GM12878 (cell line): Measurements from ENCODE around the gene TSPAN31. TPM values are rescaled to one million over a fixed set of nuclear protein-coding genes. Genes with fewer than 3 reads are reported as not detected.

ENCODE experiments used
- ATAC-seq: fragments of 200-7000 bp; cut with Tn5 transposase; 3 replicates; pipeline ENCODE4 v1.9.1; 2020; ENCODE audit warnings: mild to moderate bottlenecking, moderate library complexity
- BruUV-seq: library from RNA; stranded (reverse); fragments of 400-500 nt; replicated peaks from 2 replicates; lab custom pipeline; 2021; lab: Mats Ljungman, UMichigan
- CTCF ChIA-PET: fragments of 300-600 bp; sonication (Branson Sonifier 250); formaldehyde crosslinking; extraction: SDS; loops from one replicate; lab custom pipeline; 2021; ENCODE audit warnings: inconsistent platforms; lab: Yijun Ruan, JAX
- POLR2A ChIA-PET: fragments of 350-600 bp; formaldehyde crosslinking; extraction: SDS; loops from one replicate; lab custom pipeline; 2021; ENCODE audit warnings: inconsistent platforms; lab: Charles Lee
- RAD21 ChIA-PET: fragments of 300-600 bp; sonication (Branson Sonifier 250); formaldehyde crosslinking; loops from one replicate; lab custom pipeline; 2023; ENCODE audit warnings: antibody characterized with exemption; ENCODE audit not compliant: unreplicated experiment; lab: Charles Lee
- SMC1A ChIA-PET: fragments of 300-600 bp; sonication (Branson Sonifier 250); formaldehyde crosslinking; loops from one replicate; lab custom pipeline; 2023; ENCODE audit not compliant: unreplicated experiment, uncharacterized antibody; lab: Charles Lee
- DNase-seq: peaks from one replicate; pipeline ENCODE4 v3.0.0-alpha.2; 2011; ENCODE audit warnings: low read depth, low spot score
- FAIRE-seq: peaks from 3 replicates; lab custom pipeline; 2011; peaks lifted over from hg19 to GRCh38; lab: Jason Lieb, UNC
- H2AFZ ChIP-seq: 2 replicates; pipeline ENCODE4 v1.6.0; 2011; ENCODE audit warnings: low read depth, low read length, control low read depth; ENCODE audit not compliant: control insufficient read depth
- H3K27ac ChIP-seq: 2 replicates; pipeline ENCODE4 v1.5.1; 2011; ENCODE audit warnings: control low read depth; ENCODE audit not compliant: control insufficient read depth, insufficient read depth
- H3K27me3 ChIP-seq, 2 experiments: replicated peaks in 1 of 2; 2 replicates each; pipeline versions ENCODE4 v1.6.0 to v1.6.1; 2011; ENCODE audit warnings: low read length in 1 of 2; ENCODE audit not compliant: control insufficient read depth in 2 of 2, insufficient read depth in 2 of 2
- H3K36me3 ChIP-seq, 2 experiments: 2 replicates each; pipeline ENCODE4 v1.5.1; 2011; ENCODE audit warnings: low read length in 1 of 2; ENCODE audit not compliant: control insufficient read depth in 2 of 2, insufficient read depth in 2 of 2
- H3K4me1 ChIP-seq: 2 replicates; pipeline ENCODE4 v1.6.1; 2011; ENCODE audit warnings: mild to moderate bottlenecking, low read length, moderate library complexity, mixed read lengths; ENCODE audit not compliant: control insufficient read depth, insufficient read depth
- H3K4me2 ChIP-seq: 2 replicates; pipeline ENCODE4 v1.6.0; 2011; ENCODE audit warnings: control low read depth; ENCODE audit not compliant: control insufficient read depth, insufficient read depth
- H3K4me3 ChIP-seq: fragments of 200-600 bp; sonication (generic); 2 replicates; pipeline ENCODE4 v1.5.1; 2016
- H3K79me2 ChIP-seq: 2 replicates; pipeline ENCODE4 v1.6.0; 2011; ENCODE audit warnings: low read length; ENCODE audit not compliant: control insufficient read depth, insufficient read depth
- H3K9ac ChIP-seq: 2 replicates; pipeline ENCODE4 v1.8.0; 2011; ENCODE audit warnings: low read length, control low read depth, mixed read lengths; ENCODE audit not compliant: control insufficient read depth, insufficient read depth
- H3K9me3 ChIP-seq: replicated peaks from 3 replicates; pipeline ENCODE4 v1.5.1; 2011; ENCODE audit warnings: mild to moderate bottlenecking, low read length; ENCODE audit not compliant: control insufficient read depth, insufficient read depth
- H4K20me1 ChIP-seq: 2 replicates; pipeline ENCODE4 v1.6.0; 2011; ENCODE audit not compliant: control insufficient read depth, insufficient read depth
- ASH2L ChIP-seq: fragments of 300-600, 200-600 bp; sonication (generic); IDR thresholded peaks from 2 replicates; pipeline ENCODE4 v1.6.1; 2017; ENCODE audit warnings: low read depth, mild to moderate bottlenecking, borderline replicate concordance
- BACH1 ChIP-seq: fragments of 450-650 bp; IDR thresholded peaks from 2 replicates; pipeline ENCODE4 v1.6.1; 2017; ENCODE audit warnings: mild to moderate bottlenecking, borderline replicate concordance
- FOXK2 ChIP-seq: fragments of 450-650 bp; IDR thresholded peaks from 2 replicates; pipeline ENCODE4 v1.6.1; 2017; ENCODE audit warnings: mild to moderate bottlenecking, moderate library complexity
- RAD51 ChIP-seq: fragments of 450-650 bp; IDR thresholded peaks from 2 replicates; pipeline ENCODE4 v1.6.1; 2016; ENCODE audit warnings: moderate library complexity, mild to moderate bottlenecking, inconsistent platforms
- RB1 ChIP-seq: fragments of 450-650 bp; formaldehyde crosslinking; IDR thresholded peaks from 2 replicates; pipeline ENCODE4 v1.6.1; 2017; ENCODE audit warnings: mild to moderate bottlenecking, borderline replicate concordance
- SIN3A ChIP-seq: IDR thresholded peaks from 2 replicates; pipeline ENCODE4 v1.6.1; 2012; ENCODE audit warnings: low read depth, low read length, improper control_type of control experiment
- SIX5 ChIP-seq: IDR thresholded peaks from 2 replicates; pipeline ENCODE4 v1.6.1; 2011; ENCODE audit warnings: mild to moderate bottlenecking, low read depth, low read length, moderate library complexity; ENCODE audit not compliant: severe bottlenecking
- SMAD1 ChIP-seq: fragments of 450-650 bp; IDR thresholded peaks from 2 replicates; pipeline ENCODE4 v1.6.1; 2018; ENCODE audit warnings: mild to moderate bottlenecking, low read depth; ENCODE audit not compliant: partially characterized antibody
- ZNF274 ChIP-seq: IDR thresholded peaks from one replicate; pipeline ENCODE4 v1.8.0; 2011; ENCODE audit not compliant: insufficient read length, insufficient read depth
- WGBS: methylation state at CpG from one replicate; pipeline ENCODE4 v1.1.6; 2016; ENCODE audit warnings: low lambda C conversion rate; ENCODE audit not compliant: insufficient replicate concordance, insufficient coverage; ENCODE audit errors: missing lambda C conversion rate; 5-methylcytosine and 5-hydroxymethylcytosine counted together
- in situ Hi-C: fragments of 300-500 bp; cut with MboI; formaldehyde crosslinking; loops from 9 replicates; pipeline ENCODE4 v1.14.3; 2018; ENCODE audit warnings: mixed read lengths
- intact Hi-C: fragments of 100-400 bp; cut with micrococcal nuclease; formaldehyde crosslinking; loops from one replicate; pipeline ENCODE4 v1.14.2; 2022; ENCODE audit not compliant: unreplicated experiment
- polyA plus RNA-seq, 11 experiments: library from polyadenylated mRNA; depleted of rRNA in 4 of 11; unstranded in 6 of 11; stranded (reverse) in 5 of 11; fragments of >200 nt; fragmentation: Nextera tagmentation in 4 of 11; fragmentation: Illumina TruSeq in 1 of 11; extraction: Ambion mirVana in 4 of 11; extraction: Trizol in 1 of 11; gene quantifications; 1 replicate in 1 of 11; 2 replicates in 10 of 11; pipeline versions ENCODE4 v1.2.1 to v1.2.3, GENCODE V29; 2011 to 2016; ENCODE audit warnings: inconsistent platforms in 2 of 11, missing spikeins in 2 of 11, low read depth in 1 of 11
- total RNA-seq, 4 experiments: library from RNA; depleted of rRNA in 3 of 4; stranded (reverse); fragments of >200 nt in 3 of 4; fragmentation: Illumina TruSeq in 1 of 4; extraction: Trizol in 1 of 4; gene quantifications; 2 replicates each; pipeline versions ENCODE4 v1.2.1 to v1.2.3, GENCODE V29; 2013 to 2021
- TF ChIP-seq, protein P1 (sequence below): IDR thresholded peaks from 2 replicates; pipeline ENCODE4 v1.6.1; 2012; ENCODE audit warnings: low read length, inconsistent platforms
- TF ChIP-seq, protein P2 (sequence below): fragments of 450-650 bp; IDR thresholded peaks from 2 replicates; pipeline ENCODE4 v1.6.1; 2017; ENCODE audit warnings: antibody characterized with exemption, mild to moderate bottlenecking, moderate library complexity
- TF ChIP-seq, protein P3 (sequence below): fragments of 450-650 bp; IDR thresholded peaks from 2 replicates; pipeline ENCODE4 v1.6.1; 2016; ENCODE audit warnings: mild to moderate bottlenecking, moderate library complexity, borderline replicate concordance
- TF ChIP-seq, protein P4 (sequence below): fragments of 450-650 bp; IDR thresholded peaks from 2 replicates; pipeline ENCODE4 v1.6.1; 2017; ENCODE audit warnings: mild to moderate bottlenecking, low read depth, inconsistent platforms; ENCODE audit not compliant: poor library complexity, severe bottlenecking

The TSPAN31 gene
- total and polyA plus RNA-seq, 10 of the 15 experiments (the other 5 are each of a cell fraction or from before 2014, with no cell fraction given) = 11.8 to 32.2 (median 24.7) TPM

DNA sequence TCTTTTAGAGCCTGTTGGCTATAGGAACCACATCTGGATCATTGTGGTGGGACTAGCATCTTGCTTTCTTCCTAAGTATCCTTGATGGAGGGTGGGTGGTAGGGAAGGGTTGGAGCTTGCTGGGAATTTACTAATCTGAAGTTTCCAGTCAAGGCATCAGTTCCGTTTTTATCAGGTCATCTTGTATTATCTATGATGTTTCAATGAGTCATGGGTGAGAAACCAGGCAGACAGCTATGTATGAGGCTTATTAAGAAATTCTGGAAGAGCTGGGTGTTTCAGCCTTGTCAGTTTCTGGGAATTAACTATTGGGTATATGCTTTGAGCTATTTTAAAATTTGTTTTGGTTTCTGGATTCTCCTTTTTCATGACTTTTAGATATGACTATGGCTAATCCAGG, 49.1 kb downstream of the TSPAN31 start:
- Histone ChIP-seq H3K27me3 (no peaks in the 10 kb centered on the region), H3K9ac (no peak overlapping the region), H3K36me3 (peaks cover 7 to 32% of the 10 kb centered on the region in 2 experiments), H3K27ac (no peak overlapping the region), H3K4me3 (no peak overlapping the region), H3K4me1 (no peaks in the 10 kb centered on the region), H3K79me2 (no peaks in the 10 kb centered on the region), H3K4me2 (no peak overlapping the region), H2AFZ (no peak overlapping the region), H4K20me1 (no peaks in the 10 kb centered on the region), H3K9me3 (no peaks in the 10 kb centered on the region)
- ATAC-seq (no peak), DNase-seq (no peak), FAIRE-seq (no peak)
- POLR2A ChIA-PET = no interaction called here
- no TSS peak for BruUV-seq
- RAD21 ChIA-PET = interaction anchor here (1.0 kb wide), 1 partner anchor 111 kb away, joined by 3 read pairs; no protein-coding TSS in a partner anchor
- intact Hi-C loops (no loop called here), in situ Hi-C loops (no loop called here)
- CTCF ChIA-PET = interaction anchor here (0.9 to 3.3 kb wide), 5 partner anchors 9 to 112 kb away, joined by 3 to 14 read pairs (median 3); partner anchors contain the start of gene TSFM
- WGBS = 50% methylated on average over 1 of the region's 1 CpG
- SMC1A ChIA-PET = interaction anchor here (0.6 to 1.8 kb wide), 2 partner anchors 9 to 49 kb away, joined by 3 to 8 read pairs; no protein-coding TSS in a partner anchor
- no peak for TF ChIP-seq SIN3A
- no peak for TF ChIP-seq RAD51
- no peak for TF ChIP-seq FOXK2
- no peak for TF ChIP-seq RB1
- no peak for TF ChIP-seq ZNF274
- TF ChIP-seq, protein P1, sequence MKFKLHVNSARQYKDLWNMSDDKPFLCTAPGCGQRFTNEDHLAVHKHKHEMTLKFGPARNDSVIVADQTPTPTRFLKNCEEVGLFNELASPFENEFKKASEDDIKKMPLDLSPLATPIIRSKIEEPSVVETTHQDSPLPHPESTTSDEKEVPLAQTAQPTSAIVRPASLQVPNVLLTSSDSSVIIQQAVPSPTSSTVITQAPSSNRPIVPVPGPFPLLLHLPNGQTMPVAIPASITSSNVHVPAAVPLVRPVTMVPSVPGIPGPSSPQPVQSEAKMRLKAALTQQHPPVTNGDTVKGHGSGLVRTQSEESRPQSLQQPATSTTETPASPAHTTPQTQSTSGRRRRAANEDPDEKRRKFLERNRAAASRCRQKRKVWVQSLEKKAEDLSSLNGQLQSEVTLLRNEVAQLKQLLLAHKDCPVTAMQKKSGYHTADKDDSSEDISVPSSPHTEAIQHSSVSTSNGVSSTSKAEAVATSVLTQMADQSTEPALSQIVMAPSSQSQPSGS = no peak
- TF ChIP-seq, protein P2, sequence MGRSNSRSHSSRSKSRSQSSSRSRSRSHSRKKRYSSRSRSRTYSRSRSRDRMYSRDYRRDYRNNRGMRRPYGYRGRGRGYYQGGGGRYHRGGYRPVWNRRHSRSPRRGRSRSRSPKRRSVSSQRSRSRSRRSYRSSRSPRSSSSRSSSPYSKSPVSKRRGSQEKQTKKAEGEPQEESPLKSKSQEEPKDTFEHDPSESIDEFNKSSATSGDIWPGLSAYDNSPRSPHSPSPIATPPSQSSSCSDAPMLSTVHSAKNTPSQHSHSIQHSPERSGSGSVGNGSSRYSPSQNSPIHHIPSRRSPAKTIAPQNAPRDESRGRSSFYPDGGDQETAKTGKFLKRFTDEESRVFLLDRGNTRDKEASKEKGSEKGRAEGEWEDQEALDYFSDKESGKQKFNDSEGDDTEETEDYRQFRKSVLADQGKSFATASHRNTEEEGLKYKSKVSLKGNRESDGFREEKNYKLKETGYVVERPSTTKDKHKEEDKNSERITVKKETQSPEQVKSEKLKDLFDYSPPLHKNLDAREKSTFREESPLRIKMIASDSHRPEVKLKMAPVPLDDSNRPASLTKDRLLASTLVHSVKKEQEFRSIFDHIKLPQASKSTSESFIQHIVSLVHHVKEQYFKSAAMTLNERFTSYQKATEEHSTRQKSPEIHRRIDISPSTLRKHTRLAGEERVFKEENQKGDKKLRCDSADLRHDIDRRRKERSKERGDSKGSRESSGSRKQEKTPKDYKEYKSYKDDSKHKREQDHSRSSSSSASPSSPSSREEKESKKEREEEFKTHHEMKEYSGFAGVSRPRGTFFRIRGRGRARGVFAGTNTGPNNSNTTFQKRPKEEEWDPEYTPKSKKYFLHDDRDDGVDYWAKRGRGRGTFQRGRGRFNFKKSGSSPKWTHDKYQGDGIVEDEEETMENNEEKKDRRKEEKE = no peak
- no peak for TF ChIP-seq SIX5
- TF ChIP-seq, protein P3, sequence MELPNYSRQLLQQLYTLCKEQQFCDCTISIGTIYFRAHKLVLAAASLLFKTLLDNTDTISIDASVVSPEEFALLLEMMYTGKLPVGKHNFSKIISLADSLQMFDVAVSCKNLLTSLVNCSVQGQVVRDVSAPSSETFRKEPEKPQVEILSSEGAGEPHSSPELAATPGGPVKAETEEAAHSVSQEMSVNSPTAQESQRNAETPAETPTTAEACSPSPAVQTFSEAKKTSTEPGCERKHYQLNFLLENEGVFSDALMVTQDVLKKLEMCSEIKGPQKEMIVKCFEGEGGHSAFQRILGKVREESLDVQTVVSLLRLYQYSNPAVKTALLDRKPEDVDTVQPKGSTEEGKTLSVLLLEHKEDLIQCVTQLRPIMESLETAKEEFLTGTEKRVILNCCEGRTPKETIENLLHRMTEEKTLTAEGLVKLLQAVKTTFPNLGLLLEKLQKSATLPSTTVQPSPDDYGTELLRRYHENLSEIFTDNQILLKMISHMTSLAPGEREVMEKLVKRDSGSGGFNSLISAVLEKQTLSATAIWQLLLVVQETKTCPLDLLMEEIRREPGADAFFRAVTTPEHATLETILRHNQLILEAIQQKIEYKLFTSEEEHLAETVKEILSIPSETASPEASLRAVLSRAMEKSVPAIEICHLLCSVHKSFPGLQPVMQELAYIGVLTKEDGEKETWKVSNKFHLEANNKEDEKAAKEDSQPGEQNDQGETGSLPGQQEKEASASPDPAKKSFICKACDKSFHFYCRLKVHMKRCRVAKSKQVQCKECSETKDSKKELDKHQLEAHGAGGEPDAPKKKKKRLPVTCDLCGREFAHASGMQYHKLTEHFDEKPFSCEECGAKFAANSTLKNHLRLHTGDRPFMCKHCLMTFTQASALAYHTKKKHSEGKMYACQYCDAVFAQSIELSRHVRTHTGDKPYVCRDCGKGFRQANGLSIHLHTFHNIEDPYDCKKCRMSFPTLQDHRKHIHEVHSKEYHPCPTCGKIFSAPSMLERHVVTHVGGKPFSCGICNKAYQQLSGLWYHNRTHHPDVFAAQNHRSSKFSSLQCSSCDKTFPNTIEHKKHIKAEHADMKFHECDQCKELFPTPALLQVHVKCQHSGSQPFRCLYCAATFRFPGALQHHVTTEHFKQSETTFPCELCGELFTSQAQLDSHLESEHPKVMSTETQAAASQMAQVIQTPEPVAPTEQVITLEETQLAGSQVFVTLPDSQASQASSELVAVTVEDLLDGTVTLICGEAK = no peak
- no peak for TF ChIP-seq SMAD1
- TF ChIP-seq BACH1 = no peak
- TF ChIP-seq, protein P4, sequence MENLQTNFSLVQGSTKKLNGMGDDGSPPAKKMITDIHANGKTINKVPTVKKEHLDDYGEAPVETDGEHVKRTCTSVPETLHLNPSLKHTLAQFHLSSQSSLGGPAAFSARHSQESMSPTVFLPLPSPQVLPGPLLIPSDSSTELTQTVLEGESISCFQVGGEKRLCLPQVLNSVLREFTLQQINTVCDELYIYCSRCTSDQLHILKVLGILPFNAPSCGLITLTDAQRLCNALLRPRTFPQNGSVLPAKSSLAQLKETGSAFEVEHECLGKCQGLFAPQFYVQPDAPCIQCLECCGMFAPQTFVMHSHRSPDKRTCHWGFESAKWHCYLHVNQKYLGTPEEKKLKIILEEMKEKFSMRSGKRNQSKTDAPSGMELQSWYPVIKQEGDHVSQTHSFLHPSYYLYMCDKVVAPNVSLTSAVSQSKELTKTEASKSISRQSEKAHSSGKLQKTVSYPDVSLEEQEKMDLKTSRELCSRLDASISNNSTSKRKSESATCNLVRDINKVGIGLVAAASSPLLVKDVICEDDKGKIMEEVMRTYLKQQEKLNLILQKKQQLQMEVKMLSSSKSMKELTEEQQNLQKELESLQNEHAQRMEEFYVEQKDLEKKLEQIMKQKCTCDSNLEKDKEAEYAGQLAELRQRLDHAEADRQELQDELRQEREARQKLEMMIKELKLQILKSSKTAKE = no peak
- TF ChIP-seq ASH2L = no peak
